HG03103 (cell line): ENCODE results near the gene DPPA2.

Experiments
- ATAC-seq: cut with Tn5 transposase; IDR thresholded peaks from one replicate; pipeline ENCODE4 v1.9.1; 2021; ENCODE audit warnings: low read depth; ENCODE audit not compliant: unreplicated experiment

Gene DPPA2

GRCh38 chr3:109328202-109328601 lies 11.9 kb upstream of the DPPA2 start:
- ATAC-seq = no peak

- no peak for ATAC-seq
Measured at GRCh38 chr3:109325657-109326056, 9.3 kb upstream of the DPPA2 start.

- no peak for ATAC-seq
Measured at GRCh38 chr3:109325109-109325508, 8.8 kb upstream of the DPPA2 start.

- ATAC-seq = no peak
Measured at GRCh38 chr3:109313061-109313460, 3.3 kb downstream of the DPPA2 start.

DNA sequence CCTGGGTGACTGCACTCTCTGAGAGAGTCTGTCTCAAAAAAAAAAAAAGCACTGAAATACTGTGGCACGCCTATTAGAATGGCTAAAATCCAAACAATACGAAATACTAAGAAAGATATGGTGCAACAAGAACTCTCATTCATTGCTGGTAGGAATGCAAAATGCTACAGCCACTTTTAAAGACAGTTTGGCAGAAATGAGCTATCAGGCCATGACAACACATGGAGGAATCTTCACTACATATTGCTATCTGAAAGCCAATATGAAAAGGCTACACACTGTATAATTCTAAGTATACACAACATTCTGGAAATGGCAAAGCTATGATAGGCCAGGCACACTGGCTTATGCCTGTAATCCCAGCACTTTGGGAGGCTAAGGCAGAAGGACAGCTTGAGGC lies 18.8 kb downstream of the DPPA2 start:
- no peak for ATAC-seq

DNA sequence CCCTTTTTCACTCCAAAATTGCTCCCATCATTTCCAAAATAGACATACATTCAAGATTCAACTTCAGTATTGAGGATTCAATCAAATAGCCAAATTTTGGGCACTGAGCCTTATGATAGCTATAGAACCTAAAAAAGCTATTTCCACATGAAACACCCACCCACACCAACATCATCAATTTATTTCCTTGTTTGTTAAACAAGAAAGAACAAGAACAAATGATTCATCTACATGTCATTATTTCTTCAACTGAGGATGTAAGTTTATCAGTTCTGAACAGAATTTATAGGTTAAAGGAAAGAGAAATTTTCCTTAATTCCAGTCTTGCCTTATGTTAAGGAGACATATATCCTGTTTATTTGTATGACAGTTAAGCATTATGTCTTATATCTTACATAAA lies 32.2 kb downstream of the DPPA2 start:
- ATAC-seq = no peak

- no peak for ATAC-seq
Measured at GRCh38 chr3:109278546-109278945, 37.8 kb downstream of the DPPA2 start.

GRCh38 chr3:109278141-109278540 lies 38.2 kb downstream of the DPPA2 start:
- ATAC-seq = no peak

DNA sequence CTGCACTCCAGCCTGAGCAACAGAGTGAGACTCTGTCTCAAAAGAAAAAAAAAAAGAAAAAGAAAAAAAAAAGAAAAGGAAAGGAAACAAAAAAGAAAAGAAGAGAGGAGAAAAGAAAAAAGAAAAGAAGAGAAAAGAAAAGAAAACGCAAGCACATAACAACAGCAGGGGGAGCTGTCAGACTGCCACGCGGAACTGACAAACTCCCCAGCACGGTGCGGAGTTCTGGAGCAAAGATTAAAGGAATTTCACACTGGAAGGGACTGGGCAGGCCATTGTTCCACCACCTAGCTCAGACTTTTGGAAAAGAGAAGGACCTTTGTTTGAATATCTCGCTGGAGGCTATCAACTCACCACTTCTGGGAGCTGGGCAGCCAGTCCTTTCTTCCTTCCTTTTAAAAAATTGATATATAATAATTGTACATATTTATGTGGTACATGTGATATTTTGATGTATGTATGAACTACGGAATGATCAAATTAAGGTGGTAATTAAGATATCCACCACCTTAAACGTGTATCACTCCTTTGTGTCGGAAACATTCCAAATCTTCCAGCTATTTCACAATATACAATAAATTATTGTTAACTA lies 40.5 kb downstream of the DPPA2 start:
- ATAC-seq = no peak

DNA sequence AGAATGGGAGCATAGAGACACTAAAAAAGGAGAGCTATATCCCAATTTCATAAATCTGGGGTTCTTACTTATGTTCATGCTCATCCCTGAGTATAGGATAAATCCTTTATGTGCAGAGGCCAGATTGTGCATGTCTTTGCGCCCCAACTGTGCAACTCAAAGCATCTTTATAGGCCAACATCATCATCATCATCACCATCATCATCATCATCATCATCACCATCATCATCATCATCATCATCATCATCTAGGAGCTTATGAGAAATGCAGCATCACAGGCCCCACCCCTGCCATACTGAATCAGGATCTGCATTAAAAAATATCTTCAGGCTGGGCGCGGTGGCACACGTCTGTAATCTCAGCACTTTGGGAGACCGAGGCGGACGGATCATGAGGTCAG lies 45.5 kb downstream of the DPPA2 start:
- no peak for ATAC-seq

GRCh38 chr3:109269577-109270275 lies 46.6 kb downstream of the DPPA2 start:
- no peak for ATAC-seq

GRCh38 chr3:109268181-109268580 lies 48.1 kb downstream of the DPPA2 start:
- no peak for ATAC-seq

GRCh38 chr3:109265295-109265694 lies 51.0 kb downstream of the DPPA2 start:
- no peak for ATAC-seq

GRCh38 chr3:109257269-109257668 lies 59.0 kb downstream of the DPPA2 start:
- ATAC-seq = no peak

DNA sequence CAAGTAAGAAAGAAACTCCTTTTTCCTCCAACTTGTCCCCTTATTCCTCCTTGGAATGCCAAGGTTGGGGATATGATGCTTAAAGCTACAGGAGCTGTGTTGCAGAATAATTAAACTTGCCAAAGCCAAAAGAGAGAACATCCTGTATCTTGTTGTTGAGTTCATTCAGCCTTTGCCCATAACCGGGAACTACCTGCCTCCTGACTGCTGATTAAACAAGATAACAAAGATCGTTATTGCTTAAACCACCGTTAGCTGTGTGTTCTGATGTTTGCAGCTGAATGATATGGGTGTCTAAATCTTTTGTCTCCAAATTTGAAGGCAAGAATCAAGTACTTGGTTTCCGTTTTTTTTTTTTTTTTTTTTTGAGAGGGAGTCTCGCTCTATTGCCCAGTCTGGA lies 61.5 kb downstream of the DPPA2 start:
- ATAC-seq = no peak

DNA sequence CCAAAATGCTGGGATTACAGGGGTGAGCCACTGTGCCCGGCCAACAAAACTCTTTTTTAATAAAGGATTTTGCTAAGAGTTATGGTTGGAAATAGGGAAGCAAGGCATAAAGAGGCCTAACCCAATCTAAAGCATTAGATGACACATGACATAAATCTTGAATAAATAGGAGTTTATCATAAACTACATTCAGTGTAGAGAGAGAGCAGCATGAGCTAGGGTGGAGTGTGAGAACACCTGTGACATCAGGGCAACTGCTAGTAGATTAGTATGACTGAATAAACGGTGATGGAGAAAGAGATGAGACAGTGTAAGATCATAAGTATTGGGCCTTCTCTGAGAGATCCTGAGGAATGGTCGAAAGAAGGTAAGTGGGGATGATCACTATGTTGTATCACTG lies 63.7 kb downstream of the DPPA2 start:
- no peak for ATAC-seq
